SK-N-SH treated with all-trans-retinoic acid at 6 μM for 48 hours (cell line): ENCODE measurements around the gene MB21D2.

Source experiments
- BACH2 ChIP-seq: fragments of 250-450 bp; sonication (Bioruptor Pico); IDR thresholded peaks from 2 replicates; pipeline ENCODE4 v1.9.0; 2021; ENCODE audit warnings: mild to moderate bottlenecking, borderline replicate concordance
- ESRRG ChIP-seq: fragments of 250-450 bp; sonication (Bioruptor Pico); IDR thresholded peaks from 2 replicates; pipeline ENCODE4 v1.6.1; 2021; ENCODE audit warnings: mild to moderate bottlenecking
- ISL1 ChIP-seq: fragments of 250-450 bp; sonication (Bioruptor Pico); IDR thresholded peaks from 2 replicates; pipeline ENCODE4 v2.1.2; 2022; ENCODE audit warnings: mild to moderate bottlenecking, moderate library complexity
- PPARA ChIP-seq: fragments of 250-450 bp; sonication (Bioruptor Pico); IDR thresholded peaks from 2 replicates; pipeline ENCODE4 v1.5.0; 2020; ENCODE audit warnings: mild to moderate bottlenecking, borderline replicate concordance
- RARB ChIP-seq: fragments of 250-450 bp; sonication (Bioruptor Pico); IDR thresholded peaks from 2 replicates; pipeline ENCODE4 v1.8.0; 2021; ENCODE audit warnings: mild to moderate bottlenecking, moderate library complexity
- TCF4 ChIP-seq: fragments of 250-450 bp; sonication (Bioruptor Pico); IDR thresholded peaks from 2 replicates; pipeline ENCODE4 v1.8.0; 2021; ENCODE audit warnings: mild to moderate bottlenecking, moderate library complexity, borderline replicate concordance
- TOX ChIP-seq: fragments of 250-450 bp; sonication (Bioruptor Pico); IDR thresholded peaks from 2 replicates; pipeline ENCODE4 v1.8.0; 2021; ENCODE audit warnings: mild to moderate bottlenecking, moderate library complexity, borderline replicate concordance
- ZFP3 ChIP-seq: fragments of 250-450 bp; sonication (Bioruptor Pico); IDR thresholded peaks from 2 replicates; pipeline ENCODE4 v1.5.0; 2020; ENCODE audit warnings: mild to moderate bottlenecking, moderate library complexity
- ZFP30 ChIP-seq: fragments of 450-650 bp; formaldehyde crosslinking; IDR thresholded peaks from 2 replicates; pipeline ENCODE4 v1.5.0; 2022; ENCODE audit warnings: mild to moderate bottlenecking, moderate library complexity
- TF ChIP-seq, protein P1 (sequence below): fragments of 250-450 bp; sonication (Bioruptor Pico); IDR thresholded peaks from 2 replicates; pipeline ENCODE4 v1.5.1; 2021; ENCODE audit warnings: mild to moderate bottlenecking, moderate library complexity
- TF ChIP-seq, protein P2 (sequence below): fragments of 250-450 bp; sonication (Bioruptor Pico); IDR thresholded peaks from 2 replicates; pipeline ENCODE4 v1.8.0; 2020; ENCODE audit warnings: mild to moderate bottlenecking, moderate library complexity, borderline replicate concordance
- TF ChIP-seq, protein P3 (sequence below): fragments of 250-450 bp; sonication (Bioruptor Pico); IDR thresholded peaks from 2 replicates; pipeline ENCODE4 v1.5.1; 2020; ENCODE audit warnings: low read depth, mild to moderate bottlenecking, moderate library complexity

DNA sequence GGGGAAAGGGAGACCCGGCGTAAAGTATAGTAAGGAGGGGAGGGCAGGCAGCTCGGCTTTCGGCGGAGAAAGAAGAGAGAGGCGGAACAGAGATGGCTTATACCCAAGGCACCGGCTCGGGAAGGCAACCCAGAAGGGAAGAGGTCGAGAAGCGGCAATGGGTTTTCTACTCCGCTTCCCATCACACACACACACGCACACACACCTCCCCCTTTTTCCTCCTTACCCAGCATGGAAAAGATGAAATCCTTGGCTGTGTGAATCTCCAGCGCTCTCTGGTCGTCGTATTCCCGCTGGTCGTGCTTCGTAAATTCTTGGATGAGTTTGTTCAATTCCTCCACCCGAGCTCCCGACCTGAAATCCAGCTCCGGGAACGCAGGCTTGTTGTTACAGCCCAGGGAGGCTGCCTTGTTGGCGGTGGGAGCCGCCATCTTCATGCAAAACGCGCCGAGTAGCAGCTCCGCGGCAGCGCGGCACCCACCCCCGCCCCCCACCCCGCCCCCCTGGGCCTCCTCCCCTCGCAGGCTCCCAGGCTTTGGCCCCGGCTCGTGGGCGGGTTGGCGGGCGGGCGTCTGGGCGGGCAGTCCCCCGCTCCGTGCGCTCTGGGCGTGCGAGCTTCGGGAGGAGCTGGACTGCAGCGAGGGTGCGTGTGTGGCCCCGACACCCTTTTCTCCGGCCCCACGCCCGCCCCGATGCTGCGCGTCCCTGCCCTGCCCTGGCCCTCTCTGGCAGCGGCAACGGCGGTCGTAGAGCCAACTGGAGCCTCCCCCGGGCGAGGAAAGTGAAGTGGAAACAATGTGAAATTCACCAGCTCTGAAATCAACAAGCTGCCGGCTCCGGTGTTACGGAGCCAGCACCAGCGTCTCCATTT, at the start of gene MB21D2:
- TF ChIP-seq BACH2 (CRISPR knock-in tag) (no peak), ZFP3 (CRISPR knock-in tag) (no peak), ZFP30 (no peak), ISL1 (CRISPR knock-in tag) (no peak), TOX (CRISPR knock-in tag) (no peak), ESRRG (CRISPR knock-in tag) (no peak), TCF4 (CRISPR knock-in tag) (no peak), RARB (CRISPR knock-in tag) (no peak), PPARA (no peak)
- TF ChIP-seq, protein P1, sequence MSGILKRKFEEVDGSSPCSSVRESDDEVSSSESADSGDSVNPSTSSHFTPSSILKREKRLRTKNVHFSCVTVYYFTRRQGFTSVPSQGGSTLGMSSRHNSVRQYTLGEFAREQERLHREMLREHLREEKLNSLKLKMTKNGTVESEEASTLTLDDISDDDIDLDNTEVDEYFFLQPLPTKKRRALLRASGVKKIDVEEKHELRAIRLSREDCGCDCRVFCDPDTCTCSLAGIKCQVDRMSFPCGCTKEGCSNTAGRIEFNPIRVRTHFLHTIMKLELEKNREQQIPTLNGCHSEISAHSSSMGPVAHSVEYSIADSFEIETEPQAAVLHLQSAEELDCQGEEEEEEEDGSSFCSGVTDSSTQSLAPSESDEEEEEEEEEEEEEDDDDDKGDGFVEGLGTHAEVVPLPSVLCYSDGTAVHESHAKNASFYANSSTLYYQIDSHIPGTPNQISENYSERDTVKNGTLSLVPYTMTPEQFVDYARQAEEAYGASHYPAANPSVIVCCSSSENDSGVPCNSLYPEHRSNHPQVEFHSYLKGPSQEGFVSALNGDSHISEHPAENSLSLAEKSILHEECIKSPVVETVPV (CRISPR knock-in tag) = no peak
- TF ChIP-seq, protein P2, sequence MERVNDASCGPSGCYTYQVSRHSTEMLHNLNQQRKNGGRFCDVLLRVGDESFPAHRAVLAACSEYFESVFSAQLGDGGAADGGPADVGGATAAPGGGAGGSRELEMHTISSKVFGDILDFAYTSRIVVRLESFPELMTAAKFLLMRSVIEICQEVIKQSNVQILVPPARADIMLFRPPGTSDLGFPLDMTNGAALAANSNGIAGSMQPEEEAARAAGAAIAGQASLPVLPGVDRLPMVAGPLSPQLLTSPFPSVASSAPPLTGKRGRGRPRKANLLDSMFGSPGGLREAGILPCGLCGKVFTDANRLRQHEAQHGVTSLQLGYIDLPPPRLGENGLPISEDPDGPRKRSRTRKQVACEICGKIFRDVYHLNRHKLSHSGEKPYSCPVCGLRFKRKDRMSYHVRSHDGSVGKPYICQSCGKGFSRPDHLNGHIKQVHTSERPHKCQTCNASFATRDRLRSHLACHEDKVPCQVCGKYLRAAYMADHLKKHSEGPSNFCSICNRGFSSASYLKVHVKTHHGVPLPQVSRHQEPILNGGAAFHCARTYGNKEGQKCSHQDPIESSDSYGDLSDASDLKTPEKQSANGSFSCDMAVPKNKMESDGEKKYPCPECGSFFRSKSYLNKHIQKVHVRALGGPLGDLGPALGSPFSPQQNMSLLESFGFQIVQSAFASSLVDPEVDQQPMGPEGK (CRISPR knock-in tag) = no peak
- TF ChIP-seq, protein P3, sequence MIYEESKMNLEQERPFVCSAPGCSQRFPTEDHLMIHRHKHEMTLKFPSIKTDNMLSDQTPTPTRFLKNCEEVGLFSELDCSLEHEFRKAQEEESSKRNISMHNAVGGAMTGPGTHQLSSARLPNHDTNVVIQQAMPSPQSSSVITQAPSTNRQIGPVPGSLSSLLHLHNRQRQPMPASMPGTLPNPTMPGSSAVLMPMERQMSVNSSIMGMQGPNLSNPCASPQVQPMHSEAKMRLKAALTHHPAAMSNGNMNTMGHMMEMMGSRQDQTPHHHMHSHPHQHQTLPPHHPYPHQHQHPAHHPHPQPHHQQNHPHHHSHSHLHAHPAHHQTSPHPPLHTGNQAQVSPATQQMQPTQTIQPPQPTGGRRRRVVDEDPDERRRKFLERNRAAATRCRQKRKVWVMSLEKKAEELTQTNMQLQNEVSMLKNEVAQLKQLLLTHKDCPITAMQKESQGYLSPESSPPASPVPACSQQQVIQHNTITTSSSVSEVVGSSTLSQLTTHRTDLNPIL (CRISPR knock-in tag) = no peak
